Measurements from ENCODE around the gene FAF1.

DNA sequence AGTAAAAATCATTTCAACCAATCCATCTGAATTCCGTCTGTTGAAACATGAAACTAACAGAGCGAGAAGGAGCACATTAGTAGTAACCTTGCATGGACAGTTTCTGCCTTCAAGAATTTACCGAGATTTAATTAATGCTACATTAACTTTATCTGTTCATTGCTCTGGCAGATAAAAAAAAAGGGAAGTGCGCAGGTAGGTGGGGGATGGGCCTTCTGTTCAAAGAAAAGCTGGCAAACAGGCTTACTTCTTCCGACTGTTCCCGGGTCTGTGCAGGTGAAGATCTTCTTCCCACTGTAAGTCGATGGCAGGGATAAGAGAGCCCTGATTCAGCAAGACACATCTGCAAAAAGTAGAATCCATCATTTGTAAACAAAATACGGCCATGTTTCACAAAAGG, 364.2 kb downstream of the FAF1 start:
- TF ChIP-seq EZH2phosphoT487 (IDR thresholded peaks at IDR 0.05; ENCODE audit: insufficient read depth, low read depth) (no peak), EZH2 (IDR thresholded peaks at IDR 0.05; ENCODE audit: insufficient read depth, poor library complexity, severe bottlenecking) (no peak)

Data from GM23248 (cell line).